ENCODE results near the gene ANKS4B. TPM values are rescaled to one million over a fixed set of nuclear protein-coding genes. Genes with fewer than 3 reads are reported as not detected.

Gene ANKS4B
- polyA plus RNA-seq, 1 experiment: not detected

DNA sequence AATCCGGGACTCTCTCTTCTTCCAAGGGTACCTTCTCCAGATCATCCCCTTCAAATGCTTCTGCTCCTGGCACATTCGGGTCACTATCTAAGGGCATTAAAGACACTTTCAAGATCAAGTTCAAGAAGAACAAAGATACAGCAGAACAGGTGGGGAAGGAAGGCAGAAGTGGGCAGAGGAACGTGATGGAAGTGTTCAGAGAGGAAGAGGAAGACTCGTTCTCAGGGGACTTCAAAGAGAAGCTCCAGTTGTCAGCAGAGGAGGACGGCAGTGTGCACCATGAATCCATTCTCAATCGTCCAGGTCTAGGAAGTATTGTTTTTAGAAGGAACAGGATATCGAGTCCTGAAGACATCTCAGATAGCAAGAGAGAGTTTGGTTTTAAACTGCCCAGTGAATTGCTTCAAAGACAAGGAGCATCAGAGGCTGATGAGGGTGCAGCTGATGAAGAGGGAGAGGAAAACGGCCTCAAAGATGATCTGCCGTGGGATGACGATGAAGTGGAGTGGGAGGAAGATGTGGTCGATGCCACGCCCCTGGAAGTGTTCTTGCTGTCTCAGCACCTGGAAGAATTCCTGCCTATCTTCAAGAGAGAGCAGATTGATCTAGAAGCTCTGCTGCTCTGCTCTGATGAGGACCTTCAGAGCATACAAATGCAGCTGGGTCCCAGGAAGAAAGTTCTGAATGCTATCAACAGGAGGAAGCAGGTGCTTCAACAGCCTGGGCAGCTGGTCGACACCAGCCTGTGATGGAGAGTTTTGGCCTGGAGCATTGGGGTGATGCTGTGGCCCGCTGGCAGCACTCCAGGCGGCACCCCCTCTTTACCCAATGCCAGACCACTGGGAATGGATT, 16.8 kb downstream of the ANKS4B start:
- TF ChIP-seq, protein P1, sequence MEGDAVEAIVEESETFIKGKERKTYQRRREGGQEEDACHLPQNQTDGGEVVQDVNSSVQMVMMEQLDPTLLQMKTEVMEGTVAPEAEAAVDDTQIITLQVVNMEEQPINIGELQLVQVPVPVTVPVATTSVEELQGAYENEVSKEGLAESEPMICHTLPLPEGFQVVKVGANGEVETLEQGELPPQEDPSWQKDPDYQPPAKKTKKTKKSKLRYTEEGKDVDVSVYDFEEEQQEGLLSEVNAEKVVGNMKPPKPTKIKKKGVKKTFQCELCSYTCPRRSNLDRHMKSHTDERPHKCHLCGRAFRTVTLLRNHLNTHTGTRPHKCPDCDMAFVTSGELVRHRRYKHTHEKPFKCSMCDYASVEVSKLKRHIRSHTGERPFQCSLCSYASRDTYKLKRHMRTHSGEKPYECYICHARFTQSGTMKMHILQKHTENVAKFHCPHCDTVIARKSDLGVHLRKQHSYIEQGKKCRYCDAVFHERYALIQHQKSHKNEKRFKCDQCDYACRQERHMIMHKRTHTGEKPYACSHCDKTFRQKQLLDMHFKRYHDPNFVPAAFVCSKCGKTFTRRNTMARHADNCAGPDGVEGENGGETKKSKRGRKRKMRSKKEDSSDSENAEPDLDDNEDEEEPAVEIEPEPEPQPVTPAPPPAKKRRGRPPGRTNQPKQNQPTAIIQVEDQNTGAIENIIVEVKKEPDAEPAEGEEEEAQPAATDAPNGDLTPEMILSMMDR (IDR thresholded peaks at IDR 0.05; ENCODE audit: insufficient read depth, low read depth, low read length): no peak
- Histone ChIP-seq H3K27me3 (ENCODE audit: control insufficient read depth, insufficient read depth, low read length) (peaks cover 10% of the 10 kb centered on the region), H3K36me3 (ENCODE audit: control insufficient read depth, insufficient read depth, low read length) (no peaks in the 10 kb centered on the region), H3K4me3 (ENCODE audit: low read depth, low read length) (no peak overlapping the region)
- ChIA-PET CTCF (no interaction called here), POLR2A (no interaction called here)
- no peak for DNase-seq (ENCODE audit: low read depth)

DNA sequence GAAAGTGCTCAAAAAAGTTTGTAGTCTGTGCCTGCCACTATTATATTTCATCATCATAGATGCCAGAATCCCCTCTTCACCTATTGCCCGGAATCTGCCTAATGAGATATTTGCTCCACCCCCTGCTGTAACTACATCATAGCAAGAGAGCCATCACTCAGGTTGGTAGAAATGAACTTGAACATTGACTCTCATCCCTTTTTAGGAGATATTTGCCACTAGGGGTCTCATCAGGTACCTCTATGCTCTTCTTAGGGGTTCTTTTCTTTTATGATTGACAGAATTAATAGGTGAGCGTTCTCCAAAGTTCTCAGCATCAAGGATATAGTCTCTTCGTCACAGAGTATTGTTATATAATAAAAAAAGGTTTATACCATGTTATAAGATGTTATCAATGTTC, 20.0 kb downstream of the ANKS4B start:
- TF ChIP-seq, protein P1 (IDR thresholded peaks at IDR 0.05; ENCODE audit: insufficient read depth, low read depth, low read length): no peak
- POLR2A ChIA-PET: no interaction called here
- CTCF ChIA-PET: no interaction called here
- DNase-seq (ENCODE audit: low read depth): no peak
- Histone ChIP-seq H3K27me3 (ENCODE audit: control insufficient read depth, insufficient read depth, low read length) (peaks cover 5% of the 10 kb centered on the region; the same call in 1 of the 2 replicates), H3K36me3 (ENCODE audit: control insufficient read depth, insufficient read depth, low read length) (no peaks in the 10 kb centered on the region), H3K4me3 (ENCODE audit: low read depth, low read length) (no peak overlapping the region)

DNA sequence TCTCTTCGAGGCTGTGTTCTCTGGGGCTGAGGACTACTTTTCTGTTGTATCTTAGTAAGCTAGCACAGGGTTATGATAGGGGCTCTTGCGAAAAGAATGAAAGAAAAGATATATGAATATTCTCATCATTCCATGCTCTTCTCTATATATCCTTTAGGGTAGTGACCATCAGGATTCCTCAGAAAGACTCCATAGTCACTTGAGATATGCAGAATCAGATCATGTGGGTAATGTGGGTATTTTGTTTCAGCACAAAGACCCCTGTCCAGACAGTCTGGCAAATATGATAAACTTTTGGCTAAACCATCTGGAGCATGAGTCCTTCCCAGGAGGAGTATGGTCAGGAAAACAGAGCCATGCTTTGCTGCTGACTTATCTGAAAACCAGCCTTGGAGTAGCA, 23.1 kb downstream of the ANKS4B start:
- POLR2A ChIA-PET: interaction anchor here (0.5 kb wide), 1 partner anchor 160 kb away, joined by 5 read pairs; no protein-coding TSS in a partner anchor
- TF ChIP-seq, protein P1 (IDR thresholded peaks at IDR 0.05; ENCODE audit: insufficient read depth, low read depth, low read length): no peak

DNA sequence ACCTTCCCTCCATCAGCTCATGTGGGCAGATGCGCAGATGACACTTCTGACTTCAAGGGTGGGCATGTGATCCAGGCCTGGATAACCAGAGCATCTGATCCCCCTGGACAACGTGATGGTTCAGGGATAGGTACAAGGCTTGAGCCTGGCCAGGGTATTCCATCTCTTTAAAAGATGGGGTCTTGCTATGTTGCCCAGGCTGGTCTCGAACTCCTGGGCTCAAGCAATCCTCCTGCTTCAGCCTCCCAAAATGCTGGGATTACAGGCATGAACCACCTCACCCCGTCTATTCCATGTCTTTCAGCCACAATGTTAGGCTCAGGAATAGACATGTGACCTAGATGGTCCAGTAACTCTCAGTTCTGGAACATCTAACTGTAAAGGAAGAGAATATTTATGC, 23.8 kb downstream of the ANKS4B start:
- ChIA-PET CTCF (no interaction called here), POLR2A (no interaction called here)
- DNase-seq (ENCODE audit: low read depth): no peak
- Histone ChIP-seq H3K4me3 (ENCODE audit: low read depth, low read length) (no peak overlapping the region), H3K27me3 (ENCODE audit: control insufficient read depth, insufficient read depth, low read length) (peaks cover 2% of the 10 kb centered on the region; the same call in 1 of the 2 replicates), H3K36me3 (ENCODE audit: control insufficient read depth, insufficient read depth, low read length) (no peaks in the 10 kb centered on the region)
- TF ChIP-seq, protein P1 (IDR thresholded peaks at IDR 0.05; ENCODE audit: insufficient read depth, low read depth, low read length): no peak

More for the DNA sequence above, 23.1 kb downstream of the ANKS4B start:
- H3K27me3 ChIP-seq (ENCODE audit: control insufficient read depth, insufficient read depth, low read length): peaks cover 2% of the 10 kb centered on the region; the same call in 1 of the 2 replicates
- CTCF ChIA-PET: interaction anchor here (1.2 kb wide), 1 partner anchor 100 kb away, joined by 3 read pairs; no protein-coding TSS in a partner anchor
- H3K36me3 ChIP-seq (ENCODE audit: control insufficient read depth, insufficient read depth, low read length): no peaks in the 10 kb centered on the region
- no peak overlapping the region for H3K4me3 ChIP-seq (ENCODE audit: low read depth, low read length)
- no peak for DNase-seq (ENCODE audit: low read depth)

DNA sequence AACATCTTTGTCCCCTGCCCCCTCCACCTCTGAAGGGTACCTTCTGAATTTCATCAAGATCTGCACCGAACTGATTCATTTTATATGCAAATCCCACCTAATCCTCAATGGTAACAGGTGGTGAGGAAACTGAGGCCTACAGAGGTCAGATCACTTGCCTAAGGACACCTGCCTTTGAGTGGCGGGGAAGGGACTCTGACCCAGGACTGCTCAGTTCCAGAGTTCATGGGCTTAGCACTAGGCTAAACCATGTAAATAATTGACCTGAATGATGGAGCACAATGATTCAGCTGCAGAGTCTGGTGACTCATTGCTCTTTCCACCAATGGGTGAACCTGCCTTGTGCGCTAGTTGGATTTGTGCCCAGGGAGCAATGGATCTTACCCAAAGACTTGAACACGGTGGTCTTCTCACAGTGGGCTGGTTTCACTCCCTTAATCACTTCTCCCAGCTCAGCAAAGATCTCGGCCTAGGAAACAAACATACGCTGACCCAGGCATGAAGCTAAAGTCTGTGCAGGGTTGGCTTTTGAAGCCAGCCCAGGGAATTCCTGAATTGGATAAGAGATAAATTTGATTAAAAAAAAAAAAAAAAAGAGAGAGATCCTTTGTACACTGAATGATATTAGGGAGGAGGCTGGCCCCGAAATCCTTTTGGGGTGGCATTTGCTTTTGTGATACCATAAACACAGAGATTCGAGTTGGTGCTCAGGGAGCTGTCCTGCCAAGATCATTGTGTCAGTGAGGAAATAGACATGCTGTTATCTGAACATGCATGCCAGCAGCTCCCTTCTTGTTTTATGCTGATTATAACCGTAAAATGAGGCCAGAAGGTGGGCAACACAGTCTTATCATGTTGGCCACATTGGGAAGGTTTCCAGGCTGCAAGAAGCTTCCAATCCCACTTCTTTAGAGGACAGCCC, 27.6 kb downstream of the ANKS4B start:
- no peak overlapping the region for H3K4me3 ChIP-seq (ENCODE audit: low read depth, low read length)
- no peaks in the 10 kb centered on the region for H3K36me3 ChIP-seq (ENCODE audit: control insufficient read depth, insufficient read depth, low read length)
- DNase-seq (ENCODE audit: low read depth): peak; percentile 22
- TF ChIP-seq, protein P1 (IDR thresholded peaks at IDR 0.05; ENCODE audit: insufficient read depth, low read depth, low read length): no peak
- CTCF ChIA-PET: interaction anchor here (0.6 to 1.3 kb wide), 3 partner anchors 17 to 411 kb away, joined by 3 to 4 read pairs (median 3); no protein-coding TSS in a partner anchor
- no peaks in the 10 kb centered on the region for H3K27me3 ChIP-seq (ENCODE audit: control insufficient read depth, insufficient read depth, low read length)
- POLR2A ChIA-PET: no interaction called here
